A549 (cell line): ENCODE measurements around the gene NXNL2.

ENCODE experiments used
- CBX2 ChIP-seq: fragments of 200-600 bp; sonication (generic); IDR thresholded peaks from 2 replicates; pipeline ENCODE4 v1.6.1; 2016; ENCODE audit warnings: low read depth, mild to moderate bottlenecking, borderline replicate concordance
- CTCF ChIP-seq: fragments of >200 bp; sonication (Bioruptor Twin); formaldehyde crosslinking; IDR thresholded peaks from 3 replicates; pipeline ENCODE4 v1.5.1; 2016
- EP300 ChIP-seq, 2 experiments: fragments of >200 bp; sonication (Bioruptor Twin); formaldehyde crosslinking; IDR thresholded peaks; 2 replicates in 1 of 2; 3 replicates in 1 of 2; pipeline ENCODE4 v1.6.1; 2016 to 2017
- FOSL2 ChIP-seq, 2 experiments: fragments of 450-650 bp in 1 of 2; fragments of >200 bp in 1 of 2; sonication (Bioruptor Twin) in 1 of 2; formaldehyde crosslinking; IDR thresholded peaks; 2 replicates each; pipeline versions ENCODE4 v1.5.0 to v1.6.1; 2016 to 2020; ENCODE audit warnings: mild to moderate bottlenecking in 1 of 2, moderate library complexity in 1 of 2
- JUN ChIP-seq, 2 experiments: fragments of >200 bp; sonication (Bioruptor Twin); formaldehyde crosslinking; IDR thresholded peaks; 2 replicates in 1 of 2; 3 replicates in 1 of 2; pipeline ENCODE4 v1.6.1; 2016 to 2017
- MAZ ChIP-seq: fragments of 150-350 bp; IDR thresholded peaks from 2 replicates; pipeline ENCODE4 v1.6.1; 2014; ENCODE audit warnings: antibody characterized with exemption, low read depth, low read length, borderline replicate concordance
- MYC ChIP-seq: IDR thresholded peaks from 2 replicates; pipeline ENCODE4 v1.6.1; 2012; ENCODE audit warnings: mild to moderate bottlenecking, inconsistent platforms, low read length, improper control_type of control experiment, borderline replicate concordance
- POLR2A ChIP-seq: IDR thresholded peaks from 2 replicates; pipeline ENCODE4 v1.6.1; 2012; ENCODE audit warnings: mild to moderate bottlenecking, low read length
- RAD21 ChIP-seq, 2 experiments: fragments of >200 bp in 1 of 2; sonication (Bioruptor Twin) in 1 of 2; formaldehyde crosslinking in 1 of 2; IDR thresholded peaks in 1 of 2; conservative IDR thresholded peaks in 1 of 2; 2 replicates in 1 of 2; 3 replicates in 1 of 2; pipeline ENCODE4 v1.6.1; 2012 to 2018; ENCODE audit warnings: inconsistent platforms in 1 of 2
- TP53 ChIP-seq: fragments of 250-450 bp; sonication (Bioruptor Pico); IDR thresholded peaks from 2 replicates; pipeline ENCODE4 v1.5.0; 2021; ENCODE audit warnings: mild to moderate bottlenecking, moderate library complexity
- ZFP36 ChIP-seq: fragments of 450-650 bp; IDR thresholded peaks from 2 replicates; pipeline ENCODE4 v1.6.1; 2014; ENCODE audit warnings: borderline replicate concordance; ENCODE audit not compliant: partially characterized antibody

- TF ChIP-seq CTCF (no peak), MYC (no peak), JUN (IDR thresholded peaks at IDR 0.05) (no peak), RAD21 (conservative IDR thresholded peaks at IDR 0.05 in 1 of 2, IDR thresholded peaks at IDR 0.05 in 1 of 2) (no peak), POLR2A (no peak), ZFP36 (no peak), TP53 (CRISPR knock-in tag) (no peak), EP300 (IDR thresholded peaks at IDR 0.05) (no peak), MAZ (no peak), CBX2 (no peak), FOSL2 (IDR thresholded peaks at IDR 0.05) (no peak), FOSL2 (CRISPR knock-in tag; IDR thresholded peaks at IDR 0.05) (no peak)
These were observed 44.2 kb downstream of the NXNL2 start for GRCh38 chr9:88579050-88579715.
